DOHH2 (cell line): ENCODE results near the gene SMIM5.

Experiments
- H3F3A ChIP-seq: fragments of 200-600 bp; sonication (generic), shearing (Covaris generic); 2 replicates; pipeline ENCODE4 v1.6.0; 2016; ENCODE audit warnings: antibody characterized with exemption, mild to moderate bottlenecking; ENCODE audit not compliant: control insufficient read depth, insufficient read depth
- H3K27ac ChIP-seq: fragments of 200-600 bp; sonication (generic); 2 replicates; pipeline ENCODE4 v1.5.1; 2014; ENCODE audit warnings: low read depth, mild to moderate bottlenecking, low read length, moderate library complexity
- H3K27me3 ChIP-seq: fragments of 200-600 bp; sonication (generic); 2 replicates; pipeline ENCODE4 v1.6.1; 2014; ENCODE audit warnings: mild to moderate bottlenecking, low read length, mixed read lengths; ENCODE audit not compliant: control insufficient read depth
- H3K36me3 ChIP-seq: fragments of 200-600 bp; sonication (generic); 2 replicates; pipeline ENCODE4 v1.6.1; 2014; ENCODE audit warnings: mild to moderate bottlenecking, low read length, moderate library complexity, mixed read lengths; ENCODE audit not compliant: control insufficient read depth
- H3K4me1 ChIP-seq: fragments of 200-600 bp; sonication (generic); 2 replicates; pipeline ENCODE4 v1.6.1; 2014; ENCODE audit warnings: mild to moderate bottlenecking, low read length, mixed read lengths; ENCODE audit not compliant: control insufficient read depth
- H3K4me2 ChIP-seq: fragments of 200-600 bp; sonication (generic); 2 replicates; pipeline ENCODE4 v1.6.0; 2014; ENCODE audit warnings: mild to moderate bottlenecking, low read length, moderate library complexity
- H3K4me3 ChIP-seq: fragments of 200-600 bp; sonication (generic); 2 replicates; pipeline ENCODE4 v1.5.1; 2014; ENCODE audit warnings: mild to moderate bottlenecking, low read length, mixed read lengths
- H3K79me2 ChIP-seq: fragments of 200-600 bp; sonication (generic); 2 replicates; pipeline ENCODE4 v1.6.1; 2014; ENCODE audit warnings: mild to moderate bottlenecking, low read length, mixed read lengths; ENCODE audit not compliant: control insufficient read depth
- H3K9me2 ChIP-seq: fragments of 200-600 bp; sonication (generic); replicated peaks from 2 replicates; pipeline ENCODE4 v1.6.1; 2014; ENCODE audit warnings: mild to moderate bottlenecking, low read length, mixed read lengths; ENCODE audit not compliant: control insufficient read depth
- H3K9me3 ChIP-seq: fragments of 200-600 bp; sonication (generic); 2 replicates; pipeline ENCODE4 v1.6.1; 2014; ENCODE audit warnings: antibody characterized with exemption, low read length, mixed read lengths; ENCODE audit not compliant: control insufficient read depth, insufficient read depth
- H4K20me1 ChIP-seq: fragments of 200-600 bp; sonication (generic); 2 replicates; pipeline ENCODE4 v1.6.0; 2014; ENCODE audit warnings: low read depth, mild to moderate bottlenecking, antibody characterized with exemption, low read length, moderate library complexity; ENCODE audit not compliant: control insufficient read depth, insufficient read depth
- EZH2phosphoT487 ChIP-seq: fragments of 200-600 bp; sonication (generic); IDR thresholded peaks from 2 replicates; pipeline ENCODE4 v1.6.1; 2017; ENCODE audit warnings: borderline replicate concordance, mild to moderate bottlenecking, antibody characterized with exemption, low read length, moderate library complexity, mixed read lengths
- TF ChIP-seq, protein P1 (sequence below): fragments of 200-600 bp; sonication (generic); IDR thresholded peaks from one replicate; pipeline ENCODE4 v1.5.1; 2014; ENCODE audit warnings: antibody characterized with exemption, mild to moderate bottlenecking, low read depth, low read length; ENCODE audit not compliant: poor library complexity, severe bottlenecking

SMIM5 gene

GRCh38 chr17:75639327-75639726, 6.1 kb downstream of the SMIM5 start:
- 0 out of 2 replicates have a peak, but pooled peaks cover 2% of the 10 kb centered on the region for H4K20me1 ChIP-seq
- no peak for TF ChIP-seq EZH2phosphoT487
- TF ChIP-seq, protein P1, sequence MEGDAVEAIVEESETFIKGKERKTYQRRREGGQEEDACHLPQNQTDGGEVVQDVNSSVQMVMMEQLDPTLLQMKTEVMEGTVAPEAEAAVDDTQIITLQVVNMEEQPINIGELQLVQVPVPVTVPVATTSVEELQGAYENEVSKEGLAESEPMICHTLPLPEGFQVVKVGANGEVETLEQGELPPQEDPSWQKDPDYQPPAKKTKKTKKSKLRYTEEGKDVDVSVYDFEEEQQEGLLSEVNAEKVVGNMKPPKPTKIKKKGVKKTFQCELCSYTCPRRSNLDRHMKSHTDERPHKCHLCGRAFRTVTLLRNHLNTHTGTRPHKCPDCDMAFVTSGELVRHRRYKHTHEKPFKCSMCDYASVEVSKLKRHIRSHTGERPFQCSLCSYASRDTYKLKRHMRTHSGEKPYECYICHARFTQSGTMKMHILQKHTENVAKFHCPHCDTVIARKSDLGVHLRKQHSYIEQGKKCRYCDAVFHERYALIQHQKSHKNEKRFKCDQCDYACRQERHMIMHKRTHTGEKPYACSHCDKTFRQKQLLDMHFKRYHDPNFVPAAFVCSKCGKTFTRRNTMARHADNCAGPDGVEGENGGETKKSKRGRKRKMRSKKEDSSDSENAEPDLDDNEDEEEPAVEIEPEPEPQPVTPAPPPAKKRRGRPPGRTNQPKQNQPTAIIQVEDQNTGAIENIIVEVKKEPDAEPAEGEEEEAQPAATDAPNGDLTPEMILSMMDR: no peak
- H3K27ac ChIP-seq: no peak overlapping the region
- peaks cover 37% of the 10 kb centered on the region for H3K36me3 ChIP-seq
- no peaks in the 10 kb centered on the region for H3K9me2 ChIP-seq
- H3K4me3 ChIP-seq: no peak overlapping the region
- H3K79me2 ChIP-seq: no peaks in the 10 kb centered on the region
- no peak overlapping the region for H3K4me2 ChIP-seq
- H3K9me3 ChIP-seq: no peaks in the 10 kb centered on the region
- no peaks in the 10 kb centered on the region for H3K27me3 ChIP-seq
- no peaks in the 10 kb centered on the region for H3F3A ChIP-seq
- peaks cover 3% of the 10 kb centered on the region for H3K4me1 ChIP-seq

DNA sequence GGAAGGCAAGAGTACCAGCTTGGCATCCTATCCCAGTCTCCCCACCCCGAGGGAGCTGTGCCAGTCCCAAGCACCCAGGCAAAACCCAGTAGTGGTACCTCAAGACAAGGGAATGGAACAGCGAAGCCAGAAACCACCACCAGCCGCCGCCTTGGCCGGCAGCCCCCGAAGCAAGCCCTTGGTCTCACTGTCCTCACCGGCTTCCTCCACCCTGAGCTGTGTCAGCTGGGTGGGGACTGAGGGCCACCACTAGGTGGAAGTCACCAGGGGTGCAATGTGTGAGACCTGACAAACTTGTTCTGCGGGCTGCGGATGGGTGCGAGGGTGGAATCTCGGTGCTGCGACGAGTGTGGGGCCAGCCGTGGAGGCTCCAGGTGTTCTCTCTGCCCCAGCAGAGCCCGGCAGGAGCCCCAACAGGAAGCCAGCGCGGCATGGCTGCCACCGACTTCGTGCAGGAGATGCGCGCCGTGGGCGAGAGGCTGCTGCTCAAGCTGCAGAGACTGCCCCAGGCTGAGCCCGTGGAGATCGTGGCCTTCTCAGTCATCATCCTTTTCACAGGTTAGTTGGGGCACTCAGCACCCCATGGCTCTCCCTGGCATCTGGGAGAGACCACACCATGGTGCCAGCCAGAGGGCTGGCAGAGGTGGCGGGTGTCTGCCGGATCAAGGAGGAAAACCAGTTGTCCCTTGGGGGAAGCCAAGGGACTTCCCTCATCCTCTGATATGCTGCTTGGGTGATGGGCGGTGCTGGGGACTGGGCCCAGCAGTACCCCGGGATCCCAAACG, 6.7 kb downstream of the SMIM5 start:
- no peak overlapping the region for H3K27ac ChIP-seq
- no peak overlapping the region for H3K4me3 ChIP-seq
- no peaks in the 10 kb centered on the region for H3K9me2 ChIP-seq
- no peaks in the 10 kb centered on the region for H3K79me2 ChIP-seq
- no peaks in the 10 kb centered on the region for H3K9me3 ChIP-seq
- no peaks in the 10 kb centered on the region; the same call in 1 of the 2 replicates for H3K4me1 ChIP-seq
- no peaks in the 10 kb centered on the region for H3F3A ChIP-seq
- H3K27me3 ChIP-seq: no peaks in the 10 kb centered on the region
- H4K20me1 ChIP-seq: 0 out of 2 replicates have a peak, but pooled peaks cover 2% of the 10 kb centered on the region
- H3K4me2 ChIP-seq: no peak overlapping the region
- H3K36me3 ChIP-seq: peaks cover 38% of the 10 kb centered on the region
- TF ChIP-seq, protein P1: no peak
- no peak for TF ChIP-seq EZH2phosphoT487

DNA sequence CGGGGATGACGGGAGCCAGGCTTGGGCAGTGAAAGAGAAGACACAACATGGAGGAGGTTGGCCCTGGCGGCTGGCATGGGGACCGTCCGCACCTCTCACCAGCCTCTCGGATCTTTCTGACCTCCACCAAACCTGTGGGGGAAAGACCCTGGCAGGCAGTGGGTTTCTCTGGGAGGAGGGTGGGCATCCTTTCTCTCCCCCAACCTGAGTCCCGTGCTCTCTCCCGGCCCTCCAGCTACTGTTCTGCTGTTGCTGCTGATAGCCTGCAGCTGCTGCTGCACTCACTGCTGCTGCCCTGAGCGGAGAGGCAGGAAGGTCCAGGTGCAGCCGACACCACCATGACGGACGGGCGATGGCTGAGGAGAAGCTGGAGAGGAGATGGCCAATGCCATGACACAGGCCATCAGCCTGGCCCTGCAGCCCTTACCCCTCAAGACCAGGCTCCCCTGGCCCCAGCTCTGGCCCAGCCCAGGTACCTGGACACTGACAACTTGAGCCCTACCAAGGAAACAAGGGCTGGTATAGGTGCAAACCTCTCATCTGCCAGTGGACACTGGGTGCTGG, 7.4 kb downstream of the SMIM5 start:
- H3K27ac ChIP-seq: no peak overlapping the region

More for the DNA sequence above, 7.4 kb downstream of the SMIM5 start:
- TF ChIP-seq EZH2phosphoT487: no peak
- TF ChIP-seq, protein P1: no peak
- H3K79me2 ChIP-seq: no peaks in the 10 kb centered on the region; the same call in 1 of the 2 replicates
- no peaks in the 10 kb centered on the region for H3K9me3 ChIP-seq
- H3K4me2 ChIP-seq: no peak overlapping the region
- H3K9me2 ChIP-seq: no peaks in the 10 kb centered on the region
- peaks cover 45% of the 10 kb centered on the region for H3K36me3 ChIP-seq
- H3K27me3 ChIP-seq: no peaks in the 10 kb centered on the region
- H4K20me1 ChIP-seq: 0 out of 2 replicates have a peak, but pooled peaks cover 2% of the 10 kb centered on the region
- no peaks in the 10 kb centered on the region for H3F3A ChIP-seq
- H3K4me1 ChIP-seq: no peaks in the 10 kb centered on the region
- H3K4me3 ChIP-seq: no peak overlapping the region
